NK-92 (cell line): ENCODE data around the gene RFX2.
"Not testable (repeated sequence)": the region's sequence is repeated elsewhere in the genome, so short reads cannot be mapped to it uniquely, and the experiment has no call there.

Experiments
- DNase-seq: peaks from one replicate; lab custom pipeline; 2025; ENCODE audit not compliant: unreplicated experiment; lab: John Stamatoyannopoulos, UW

Gene RFX2

GRCh38 chr19:6041991-6042481, 68.3 kb downstream of the RFX2 start:
- no peak for DNase-seq

- DNase-seq: no peak
These were observed 69.2 kb downstream of the RFX2 start for GRCh38 chr19:6041071-6041470.

DNA sequence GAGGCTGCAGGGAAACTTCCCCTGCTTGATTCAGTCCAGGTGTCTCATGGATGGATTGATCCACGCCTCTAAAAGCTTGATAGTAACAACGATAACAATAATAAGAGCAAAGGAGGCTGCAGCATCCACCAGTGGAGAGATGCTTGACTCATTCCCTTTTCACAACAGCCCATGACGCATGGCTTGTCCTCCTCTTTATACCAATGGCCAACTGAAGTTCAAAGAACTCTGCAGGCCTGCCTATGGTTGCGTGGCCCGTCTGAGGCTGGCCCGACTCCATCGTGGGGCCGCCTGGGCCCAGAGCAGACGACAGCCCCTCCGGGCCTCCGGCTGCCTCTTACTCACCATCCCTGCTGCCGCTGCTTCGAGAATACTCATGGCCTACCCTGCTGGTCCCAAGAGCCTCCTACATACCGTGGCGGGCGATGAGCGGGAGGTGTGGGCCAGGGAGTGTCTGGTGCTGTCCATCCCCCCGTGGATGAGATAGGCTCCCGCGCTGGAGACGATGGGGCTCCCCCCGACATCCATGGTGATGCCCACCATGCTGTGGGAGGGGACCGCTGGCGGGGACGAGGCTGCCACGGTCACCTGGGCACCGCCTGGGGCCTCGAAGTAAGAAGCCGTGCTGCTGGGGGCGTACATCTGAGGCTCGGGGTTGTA, 70.6 kb downstream of the RFX2 start:
- DNase-seq: no peak

DNA sequence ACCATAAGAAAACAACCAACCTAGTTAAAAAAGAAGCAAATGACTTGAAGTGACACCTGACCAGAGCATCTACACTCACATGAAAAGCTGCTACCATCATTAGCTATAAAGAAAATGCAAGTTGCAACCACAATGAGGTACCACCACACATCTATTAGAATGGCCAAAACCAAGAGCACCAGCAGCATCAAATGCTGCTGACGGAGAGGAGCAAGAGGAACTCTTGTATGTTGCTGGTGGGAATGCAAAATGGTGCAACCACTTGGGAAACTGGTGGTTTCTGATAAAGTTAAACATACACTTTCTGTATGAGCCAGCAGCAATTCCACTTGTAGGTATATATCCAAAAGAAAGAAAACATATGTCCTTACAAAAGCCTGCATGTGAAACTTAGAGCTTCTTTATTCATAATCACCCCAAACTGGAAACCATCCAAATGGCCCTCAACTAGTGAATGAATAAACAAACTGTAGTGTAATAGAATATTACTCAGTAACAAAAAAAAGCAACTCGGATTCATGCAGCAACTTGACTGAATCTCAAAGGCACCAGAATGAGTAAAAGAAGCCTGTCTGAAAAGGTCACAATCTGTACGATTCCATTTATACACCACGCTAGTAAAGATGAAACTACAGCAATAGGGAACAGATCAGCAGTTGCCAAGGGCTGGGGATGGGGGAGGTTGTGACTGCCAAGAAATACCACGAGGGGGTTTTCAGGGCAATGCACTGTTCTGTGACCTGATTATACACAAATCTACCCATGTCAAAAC, 71.5 kb downstream of the RFX2 start:
- no peak for DNase-seq

GRCh38 chr19:6035026-6035425, 75.3 kb downstream of the RFX2 start:
- no peak for DNase-seq

DNA sequence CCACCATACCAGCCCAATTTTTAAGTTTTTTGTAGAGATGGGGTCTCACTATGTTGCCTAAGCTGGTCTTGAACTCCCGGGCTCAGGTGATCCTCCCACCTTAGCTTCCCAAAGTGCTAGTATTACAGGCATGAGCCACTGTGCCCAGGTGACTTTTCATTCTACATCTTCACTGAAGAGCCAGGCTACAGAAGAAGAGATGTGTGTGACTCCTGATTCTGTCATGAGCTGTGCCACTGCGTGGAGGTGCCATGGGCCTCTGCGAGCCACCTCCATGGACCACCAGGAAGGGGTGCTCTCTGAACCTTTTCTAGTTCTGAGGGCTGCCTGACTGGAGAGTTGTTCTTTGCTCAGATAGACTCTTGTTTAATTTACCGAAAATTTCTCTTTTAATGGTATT, 75.8 kb downstream of the RFX2 start:
- DNase-seq: no peak

DNA sequence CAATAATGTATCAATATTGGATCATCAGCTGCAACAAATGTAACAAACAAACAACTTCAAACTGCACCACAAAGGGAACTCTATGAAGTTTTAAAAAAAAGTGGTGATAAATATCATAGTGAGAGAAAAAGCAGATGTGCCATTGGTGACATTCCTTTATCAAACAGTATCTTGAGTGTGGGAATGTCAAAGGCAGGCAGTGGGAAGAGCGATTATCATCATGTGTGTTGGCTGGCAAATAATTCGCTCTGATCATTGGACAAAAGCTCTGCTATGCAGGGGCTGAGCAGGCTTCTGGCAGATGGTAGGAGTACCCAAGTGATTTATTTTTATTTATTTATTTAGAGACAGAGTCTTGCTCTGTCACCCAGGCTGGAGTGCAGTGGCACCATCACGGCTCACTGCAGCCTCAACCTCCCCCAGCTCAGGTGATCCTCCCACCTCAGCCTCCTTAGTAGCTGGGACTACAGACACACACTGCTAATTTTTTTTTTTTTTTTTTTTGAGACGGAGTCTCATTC, 76.5 kb downstream of the RFX2 start:
- DNase-seq: no peak

DNA sequence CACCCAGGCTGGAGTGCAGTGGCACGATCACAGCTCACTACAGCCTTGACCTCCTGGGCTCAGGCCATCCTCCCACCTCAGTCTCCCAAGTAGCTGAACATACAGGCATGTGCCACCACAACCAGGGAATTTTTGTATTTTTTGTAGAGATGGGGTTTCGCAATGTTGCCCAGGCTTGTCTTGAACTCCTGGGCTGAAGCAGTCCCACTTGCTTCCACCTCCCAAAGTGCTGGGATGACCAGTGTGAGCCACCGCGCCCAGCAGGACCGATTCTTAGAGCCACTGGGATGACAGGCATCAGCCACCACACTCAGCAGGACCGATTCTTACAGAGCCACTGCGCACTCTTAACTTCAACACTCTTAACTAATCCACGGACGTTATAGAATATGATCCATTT, 77.5 kb downstream of the RFX2 start:
- DNase-seq: no peak

DNA sequence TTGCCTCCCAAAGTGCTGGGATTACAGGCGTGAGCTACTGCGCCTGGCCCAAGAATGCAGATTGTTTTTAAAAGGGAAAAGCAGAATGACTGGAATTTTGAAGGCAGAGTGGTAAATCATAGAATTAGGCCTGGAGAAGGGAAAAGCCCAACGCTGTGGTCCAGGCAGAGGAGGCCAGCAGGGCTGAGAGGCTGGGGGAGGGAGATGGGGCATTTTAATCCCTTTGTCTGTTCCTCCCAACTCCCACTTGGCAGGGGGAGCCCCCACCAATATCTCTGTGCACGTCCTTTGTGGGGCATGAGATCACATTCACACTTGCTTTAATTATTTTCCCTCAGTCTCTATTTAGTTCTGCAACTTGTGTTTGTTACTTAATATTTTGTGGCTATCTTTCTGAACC, 77.9 kb downstream of the RFX2 start:
- DNase-seq: no peak

DNA sequence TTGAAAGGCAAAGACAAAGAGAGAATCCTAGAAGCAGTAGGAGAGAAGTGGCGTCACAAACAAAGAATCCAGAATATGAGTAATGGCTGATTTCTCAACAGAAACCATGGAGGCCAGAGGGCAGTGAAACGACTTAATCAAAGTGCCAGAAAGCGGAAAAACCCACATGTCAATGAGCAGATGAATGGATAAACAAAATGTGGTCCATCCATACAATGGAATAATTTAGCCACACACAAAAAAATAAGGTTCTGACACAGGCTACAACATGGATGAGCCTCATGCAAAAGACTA, 80.1 kb downstream of the RFX2 start:
- no peak for DNase-seq

GRCh38 chr19:6026390-6027227, 83.7 kb downstream of the RFX2 start:
- DNase-seq: no peak

GRCh38 chr19:6024756-6025155, 85.5 kb downstream of the RFX2 start:
- DNase-seq: not testable (repeated sequence)

DNA sequence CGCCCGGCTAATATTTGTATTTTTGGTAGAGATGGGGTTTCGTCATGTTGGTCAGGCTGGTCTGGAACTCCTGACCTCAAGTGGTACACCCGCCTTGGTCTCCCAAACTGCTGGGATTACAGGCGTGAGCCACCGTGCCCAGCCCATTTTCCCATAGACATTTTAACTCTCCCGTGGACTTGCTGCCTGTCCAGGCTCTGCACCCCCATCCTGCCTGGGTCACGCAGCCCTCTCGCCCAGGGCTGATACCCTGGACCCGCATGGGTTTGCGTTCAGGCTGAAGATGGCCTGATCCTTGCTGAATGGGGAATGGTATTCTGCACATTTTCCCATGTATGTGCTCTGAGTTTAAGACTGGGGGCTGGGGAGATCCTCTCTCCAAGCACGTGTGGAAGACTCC, 86.4 kb downstream of the RFX2 start:
- no peak for DNase-seq

GRCh38 chr19:6023085-6023682, 87.1 kb downstream of the RFX2 start:
- DNase-seq: no peak

- no peak for DNase-seq
These were observed 87.7 kb downstream of the RFX2 start for GRCh38 chr19:6022570-6023064.

GRCh38 chr19:6021878-6022569, 88.3 kb downstream of the RFX2 start:
- no peak for DNase-seq

DNA sequence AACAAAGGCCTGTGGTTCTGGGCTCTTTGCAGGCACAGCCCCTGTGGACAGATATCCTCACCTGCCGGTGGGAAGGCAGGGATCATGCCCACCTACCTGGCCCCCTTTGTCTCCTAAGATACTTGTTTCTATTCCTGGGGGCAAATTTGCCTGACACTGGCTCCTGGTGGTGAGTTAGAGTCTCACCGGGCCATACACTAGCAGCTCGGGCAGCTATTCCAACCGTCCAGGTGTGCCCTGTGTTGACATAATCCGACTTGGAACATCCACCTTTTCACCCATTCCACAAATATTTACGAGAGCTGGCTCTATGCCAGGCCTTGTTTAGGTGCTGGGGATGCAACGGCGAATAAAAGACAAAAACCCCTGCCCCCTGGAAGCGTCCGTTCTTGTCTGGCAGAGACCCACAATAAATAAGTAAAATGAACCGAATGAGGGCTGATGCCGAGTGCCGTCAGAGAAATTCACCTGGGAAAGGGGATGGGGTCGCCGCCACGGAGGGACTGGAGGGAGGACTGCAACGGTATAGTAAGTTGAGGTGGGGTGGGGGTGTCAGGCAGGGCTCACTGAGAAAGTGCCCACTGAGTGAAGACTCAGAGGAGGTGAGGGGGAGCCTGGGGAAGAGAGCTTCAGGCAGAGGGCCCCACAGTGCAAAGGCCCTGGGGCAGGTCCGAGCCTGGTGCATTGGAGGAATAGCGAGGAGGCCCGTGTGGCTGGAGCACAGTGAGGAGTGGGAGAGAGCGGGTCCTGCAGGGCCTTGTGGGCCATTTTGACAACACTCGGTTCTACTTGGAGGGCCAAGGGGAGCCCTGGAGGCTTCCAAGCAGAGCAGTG, 89.1 kb downstream of the RFX2 start:
- DNase-seq: no peak

DNA sequence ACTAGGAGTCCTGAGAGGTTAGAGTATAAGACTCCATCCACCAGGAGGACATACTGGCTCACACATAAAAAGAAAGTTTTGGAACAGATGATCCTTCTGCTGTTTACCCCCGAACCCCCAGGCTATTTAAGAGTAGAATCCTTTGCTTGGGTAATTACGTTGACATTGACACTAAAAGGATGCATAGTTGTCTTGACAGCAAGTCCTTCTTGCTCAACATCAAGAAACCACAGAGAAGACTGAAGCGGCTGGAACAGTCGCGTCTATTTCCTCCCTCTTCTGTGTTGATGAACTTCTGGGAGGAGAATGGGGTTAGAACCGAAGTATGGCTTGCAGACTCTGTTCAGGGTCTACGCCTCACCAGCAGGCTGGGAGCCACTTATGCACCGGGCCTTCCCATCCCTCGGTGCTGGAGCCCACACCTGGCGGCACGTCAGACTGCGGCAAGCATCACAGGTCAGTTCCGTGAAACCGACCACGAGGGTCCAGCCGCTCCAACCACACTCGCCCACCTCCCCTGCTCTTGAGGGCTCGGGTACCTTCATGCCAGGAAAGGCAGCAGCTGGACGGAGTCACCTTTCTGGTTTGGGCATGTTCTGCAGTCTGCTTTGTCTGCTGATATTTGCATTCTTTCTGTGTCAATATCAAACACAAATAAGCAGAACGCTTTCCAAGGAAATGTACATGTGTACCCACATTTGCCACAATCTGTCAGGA, 90.0 kb downstream of the RFX2 start:
- DNase-seq: no peak

DNA sequence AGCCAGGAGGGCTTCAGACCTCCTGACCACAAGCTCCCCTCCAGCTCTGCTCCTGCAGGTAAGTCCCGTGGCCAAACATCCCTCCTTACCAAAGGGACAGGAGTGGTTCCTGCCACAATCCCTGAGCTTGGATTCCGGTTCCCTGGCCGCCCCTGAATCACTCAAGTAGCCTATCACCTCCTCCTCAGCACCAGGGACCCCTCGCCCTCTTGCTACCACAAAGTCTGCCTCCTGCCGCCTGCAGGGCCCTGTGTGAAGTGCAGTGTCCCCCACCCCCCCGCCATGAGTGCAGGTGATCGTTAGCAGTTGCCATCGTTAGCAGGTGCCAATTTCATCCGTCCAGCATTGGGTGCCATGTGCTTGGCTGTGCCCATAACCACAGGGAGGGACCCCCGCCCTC, 91.5 kb downstream of the RFX2 start:
- no peak for DNase-seq
